Kidney tubule cell (primary cell): ENCODE data around the gene BZW2.

Experiments used
- DNase-seq: peaks from one replicate; pipeline ENCODE4 v3.0.0-alpha.2; 2018; ENCODE audit warnings: low spot score

BZW2 gene

DNA sequence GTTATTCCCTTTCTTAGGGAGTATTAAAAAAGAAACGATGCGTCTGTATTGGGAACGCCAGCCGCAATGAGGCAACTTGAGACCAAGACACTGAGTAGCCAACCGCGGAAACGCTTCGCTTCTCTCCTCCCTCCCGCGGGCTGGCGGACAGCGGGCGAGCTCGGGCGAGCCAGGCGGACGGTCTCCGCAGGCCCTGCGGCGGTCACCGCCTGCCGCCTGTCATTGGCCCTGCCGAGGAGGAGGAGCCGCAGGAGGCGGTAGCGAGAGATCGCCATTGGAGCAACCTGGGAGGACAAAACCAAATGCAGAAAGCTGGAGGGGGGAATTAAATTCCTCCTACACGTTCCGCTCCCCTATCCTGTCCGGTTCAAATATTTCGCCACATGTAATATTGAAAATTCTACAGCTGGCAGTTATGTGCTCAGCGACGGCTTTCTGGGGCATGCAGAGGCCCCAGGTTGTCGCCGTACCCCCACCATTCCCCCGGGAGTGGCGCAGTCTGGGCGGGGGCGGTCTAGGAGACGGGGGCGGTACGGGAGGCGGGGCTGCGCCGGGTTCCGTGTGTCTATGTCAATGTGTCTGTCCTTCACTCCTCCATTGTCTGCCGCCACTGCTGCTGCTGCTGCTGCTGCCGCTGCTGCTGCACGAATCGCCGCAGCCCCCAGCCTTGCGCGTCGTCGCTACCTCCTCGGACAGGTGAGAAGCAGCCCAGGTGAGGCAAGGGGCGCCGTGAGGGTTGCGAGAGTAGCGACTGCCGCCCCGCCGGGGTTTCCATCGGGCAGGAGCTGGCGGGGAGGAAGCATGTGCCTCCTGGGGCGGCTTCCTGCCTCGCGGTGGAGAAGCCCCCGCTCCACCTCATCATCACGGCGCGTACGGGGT, at the start of gene BZW2, which contains the start of gene ANKMY2:
BZW2 (plus strand) TSS at position 589 of the 879 bp plus-strand sequence. CDS start 19,263 bp downstream, outside the sequence.
ANKMY2 (minus strand) TSS at position 162 of the 879 bp plus-strand sequence. CDS start 181 bp downstream, outside the sequence.
- DNase-seq: peak; percentile 98

DNA sequence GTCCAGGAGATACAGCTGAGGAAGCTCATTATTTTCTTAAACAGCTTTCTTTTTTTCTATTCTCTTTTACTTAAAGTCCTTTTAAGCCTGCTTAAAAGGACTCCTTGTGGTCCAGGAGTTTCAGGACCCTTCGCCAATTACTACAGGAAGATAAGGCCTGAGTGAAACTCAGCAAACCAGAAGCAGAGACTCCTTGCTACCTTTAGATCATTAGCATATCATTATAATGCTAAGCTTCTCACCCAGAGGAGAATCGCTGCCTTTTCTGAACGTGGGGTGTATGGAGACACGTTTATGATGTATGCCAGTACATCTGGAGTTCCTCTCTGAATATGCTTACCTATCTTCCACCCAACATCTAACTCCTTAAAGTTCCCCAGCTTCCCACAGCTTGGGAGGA, 48.0 kb upstream of the BZW2 start:
- no peak for DNase-seq

DNA sequence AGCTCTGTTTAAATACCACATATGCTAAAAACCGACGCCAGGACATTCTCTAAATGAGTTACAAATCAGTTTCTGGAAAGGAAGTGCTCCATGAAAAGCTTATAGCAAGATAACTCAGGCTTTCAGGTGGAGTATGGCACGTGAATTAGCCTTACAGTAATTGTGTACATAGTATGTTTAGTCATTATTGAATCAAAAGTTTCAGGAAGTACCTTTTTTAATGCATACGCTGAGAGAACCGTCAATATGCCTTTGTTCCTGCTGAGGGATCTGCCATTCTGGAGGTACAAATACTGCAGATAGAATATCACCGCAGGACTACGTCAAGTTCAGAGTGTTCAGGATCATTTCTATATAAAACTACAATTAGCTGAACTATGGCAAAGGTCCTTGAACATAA, 46.1 kb upstream of the BZW2 start:
- no peak for DNase-seq

DNA sequence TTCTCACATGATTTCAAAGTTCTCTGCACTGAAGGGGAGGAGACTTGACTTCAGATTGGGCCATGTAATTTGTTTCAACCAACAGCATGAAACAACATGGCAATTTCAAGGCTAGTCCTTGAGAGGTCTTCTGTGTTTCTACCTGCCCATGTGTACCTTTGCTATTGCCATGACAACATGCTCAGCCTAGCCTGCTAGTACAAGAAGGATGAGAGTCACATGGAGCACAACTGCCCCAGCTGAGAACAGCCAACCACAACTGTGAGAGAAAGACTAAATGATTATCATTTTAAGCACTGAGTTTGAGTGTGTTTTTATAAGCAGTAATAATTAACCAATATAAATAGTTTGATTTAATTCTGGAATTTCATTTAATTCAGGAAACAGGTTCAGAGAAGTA, 42.3 kb upstream of the BZW2 start:
- DNase-seq: peak; percentile 42

DNA sequence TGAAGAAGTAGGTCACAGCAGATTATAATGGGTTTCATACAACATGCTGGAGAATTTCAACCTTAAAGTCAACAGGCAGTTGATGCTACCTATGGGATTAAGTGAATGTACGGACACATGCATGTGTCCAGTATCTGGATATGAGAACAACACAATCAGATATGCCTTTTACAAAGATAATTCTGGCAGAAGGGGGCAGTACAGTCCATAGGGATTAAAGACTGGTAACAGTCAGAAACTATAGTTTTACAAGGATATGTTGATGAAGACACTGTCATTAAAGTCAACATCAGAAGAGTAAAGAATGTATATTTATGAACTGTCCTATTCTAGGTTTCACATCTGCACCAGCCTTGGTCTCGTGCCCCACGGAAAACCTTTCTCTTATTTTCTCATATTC, 41.9 kb upstream of the BZW2 start:
- DNase-seq: no peak

DNA sequence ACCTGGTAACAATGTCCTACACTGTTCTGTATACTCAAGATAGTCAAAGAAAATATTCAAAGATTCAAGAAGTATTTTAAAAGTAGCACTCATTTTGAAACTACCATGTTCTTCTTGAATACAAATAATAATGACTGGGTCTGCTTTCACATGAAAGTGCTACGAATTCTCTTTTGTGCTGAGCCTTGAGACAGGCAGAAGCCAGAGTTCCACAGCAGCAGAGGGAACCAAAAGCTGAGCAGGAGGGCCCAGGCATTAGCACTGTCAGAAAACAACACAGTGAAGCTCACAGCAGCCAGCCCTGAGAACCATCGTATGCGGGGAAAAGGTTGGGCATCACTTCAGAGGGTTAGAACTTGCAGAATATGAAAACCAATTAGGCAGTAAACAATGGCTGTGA, 39.3 kb upstream of the BZW2 start:
- no peak for DNase-seq

DNA sequence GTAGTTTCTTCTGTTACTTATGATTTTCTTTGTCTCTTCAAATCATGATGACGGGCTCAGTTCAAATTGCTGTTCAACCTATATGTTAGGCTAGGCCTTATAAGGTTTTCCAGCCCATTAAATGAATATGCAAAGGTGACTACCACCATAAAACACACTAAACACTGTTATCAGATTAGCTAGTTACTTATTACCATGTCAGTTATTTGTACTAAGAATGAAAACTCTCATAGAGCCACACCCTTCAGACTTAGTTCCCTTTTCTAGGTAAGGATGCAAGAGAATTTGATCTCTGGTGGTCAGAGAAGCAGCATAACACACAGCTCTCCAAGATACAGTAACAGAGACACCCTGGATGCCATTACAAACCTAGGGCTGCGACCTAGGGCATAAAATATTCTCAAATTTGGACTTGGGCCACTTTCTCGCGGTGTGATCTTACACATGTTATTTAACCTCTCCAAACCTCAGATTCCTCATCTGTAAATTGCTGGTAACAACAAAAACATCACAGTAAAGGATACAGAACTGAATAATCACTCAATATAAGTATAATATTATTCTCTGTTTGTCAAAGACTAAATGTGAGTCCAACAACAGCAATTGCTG, 36.0 kb upstream of the BZW2 start:
- DNase-seq: peak; percentile 23

DNA sequence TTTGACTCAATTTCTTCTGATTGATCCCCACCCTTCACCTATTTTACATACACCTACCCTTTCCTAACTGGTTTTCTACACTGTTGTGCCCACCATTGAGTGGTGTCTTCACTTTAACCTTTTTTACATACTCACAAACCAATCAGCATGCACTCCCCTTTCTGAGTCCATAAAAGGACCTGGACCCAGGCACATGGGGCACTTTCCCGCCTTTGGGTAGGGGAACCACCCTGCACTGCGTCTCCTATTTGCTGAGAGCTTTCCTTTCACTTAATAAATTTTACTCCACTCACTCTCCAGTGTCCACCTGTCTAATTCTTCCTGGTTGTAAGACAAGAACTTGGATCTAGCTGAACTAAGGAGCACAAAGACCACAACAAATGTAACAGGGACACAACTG, 34.3 kb upstream of the BZW2 start:
- no peak for DNase-seq

DNA sequence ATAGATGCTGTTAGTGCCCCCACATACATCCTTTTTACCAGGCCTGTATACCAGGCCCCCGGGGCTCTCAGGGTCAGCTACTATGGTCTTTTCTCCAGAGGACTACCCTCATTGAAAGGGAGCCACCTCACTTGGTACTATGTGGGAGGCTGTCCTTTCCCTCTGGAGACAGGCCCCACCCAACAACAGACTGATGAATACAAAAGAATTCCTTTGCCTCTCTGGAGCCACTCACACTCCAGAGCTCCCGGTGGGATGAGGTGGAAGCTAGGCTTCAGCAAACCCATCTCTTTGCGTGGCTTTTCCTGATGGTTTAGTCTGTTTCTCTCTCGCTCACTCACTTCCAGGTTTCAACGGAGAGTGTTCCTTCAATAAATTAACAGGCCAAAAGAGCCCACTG, 30.8 kb upstream of the BZW2 start:
- no peak for DNase-seq

DNA sequence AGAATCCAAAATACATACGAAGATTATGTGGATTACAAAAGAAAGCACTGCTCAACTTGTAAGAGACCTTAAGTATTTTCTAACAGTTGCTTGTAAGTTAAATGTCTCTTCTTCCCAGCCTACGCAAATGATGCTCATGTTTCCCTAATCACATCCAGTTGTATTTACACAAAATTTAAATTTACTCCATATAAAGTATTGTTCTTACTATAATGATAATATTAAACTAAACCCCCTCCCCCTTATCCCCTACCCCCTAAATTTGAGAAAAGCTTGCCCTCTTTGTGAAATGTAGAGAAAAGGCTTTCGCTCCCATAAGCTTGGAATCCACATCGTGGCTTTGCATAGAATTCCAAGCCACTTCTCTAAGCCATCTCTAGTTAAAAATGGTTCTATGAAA, 29.9 kb upstream of the BZW2 start:
- no peak for DNase-seq

DNA sequence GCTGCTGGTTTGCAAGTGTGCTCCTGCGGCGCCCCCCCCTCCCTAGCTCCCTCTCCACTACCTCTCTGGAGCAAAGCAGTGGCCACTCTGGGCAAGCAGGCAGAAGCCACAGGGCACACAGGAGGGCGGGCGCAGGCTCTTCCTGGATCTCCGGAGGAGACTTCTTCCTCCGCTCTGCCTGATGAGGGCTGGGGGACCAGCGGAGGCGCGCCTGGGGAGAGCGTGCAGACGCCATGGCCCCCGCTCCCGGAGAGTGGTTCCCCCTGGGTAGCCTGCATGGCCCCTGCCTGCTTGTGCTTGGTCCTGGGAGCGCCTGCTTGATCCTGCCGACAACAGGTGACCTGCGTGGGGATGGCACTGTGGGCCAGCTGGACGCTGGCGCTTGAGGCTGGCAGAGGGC, 29.4 kb upstream of the BZW2 start:
- DNase-seq: no peak

DNA sequence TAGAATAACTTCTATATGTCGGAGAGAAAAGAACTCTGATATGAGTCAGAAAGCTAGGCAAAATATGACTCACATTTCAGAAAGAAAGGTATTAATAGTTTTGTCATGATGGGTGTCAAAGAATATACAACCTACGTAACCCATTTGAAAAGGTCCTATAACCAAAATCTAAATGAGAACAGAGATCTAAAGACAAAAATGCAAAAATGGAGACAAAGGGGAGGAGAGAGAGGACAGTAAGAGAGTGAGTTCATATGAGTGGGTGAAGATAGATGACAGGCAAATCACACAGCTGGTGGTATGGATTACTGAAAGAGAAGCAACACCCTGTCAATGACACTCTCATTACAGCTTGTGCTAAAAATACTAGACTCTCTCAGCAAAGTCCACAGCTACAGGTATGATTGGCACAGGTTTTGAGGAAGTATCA, 26.0 kb upstream of the BZW2 start:
- DNase-seq: no peak

DNA sequence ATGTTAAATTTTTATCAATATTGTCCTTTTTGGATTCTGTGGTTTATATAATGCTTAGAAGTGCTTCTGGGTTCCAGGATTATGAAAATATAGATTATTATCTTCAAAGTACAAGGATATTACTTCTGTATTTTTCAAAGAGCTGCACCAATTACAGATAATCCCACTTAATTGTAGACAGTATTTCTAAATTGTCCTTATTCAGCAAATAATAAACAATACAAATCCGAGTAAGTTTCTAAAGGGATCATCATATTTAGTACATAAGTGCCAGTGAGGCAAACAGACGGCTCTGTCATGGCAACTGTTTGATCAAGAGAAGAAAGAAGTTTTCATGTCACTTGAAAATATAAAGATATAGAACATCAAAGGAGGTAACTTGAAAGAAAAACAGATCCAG, 19.6 kb upstream of the BZW2 start:
- no peak for DNase-seq

DNA sequence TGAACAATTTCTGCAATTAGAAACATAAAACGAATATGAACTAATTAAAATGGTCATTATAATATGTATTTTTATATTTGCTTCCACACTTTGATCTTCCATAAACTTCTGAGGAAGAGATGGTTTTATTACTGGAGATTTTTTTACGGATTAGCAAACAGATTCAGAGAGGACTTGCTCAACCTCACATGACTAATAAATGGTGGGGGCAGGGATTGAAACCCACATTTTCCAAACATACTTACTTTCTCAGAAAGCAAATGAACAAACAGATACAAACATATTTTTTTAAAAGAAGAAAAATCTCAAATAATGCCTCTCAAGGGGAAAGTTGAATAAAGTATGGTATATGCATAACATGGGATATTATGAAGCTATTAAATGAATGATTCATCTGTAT, 18.7 kb upstream of the BZW2 start:
- no peak for DNase-seq

DNA sequence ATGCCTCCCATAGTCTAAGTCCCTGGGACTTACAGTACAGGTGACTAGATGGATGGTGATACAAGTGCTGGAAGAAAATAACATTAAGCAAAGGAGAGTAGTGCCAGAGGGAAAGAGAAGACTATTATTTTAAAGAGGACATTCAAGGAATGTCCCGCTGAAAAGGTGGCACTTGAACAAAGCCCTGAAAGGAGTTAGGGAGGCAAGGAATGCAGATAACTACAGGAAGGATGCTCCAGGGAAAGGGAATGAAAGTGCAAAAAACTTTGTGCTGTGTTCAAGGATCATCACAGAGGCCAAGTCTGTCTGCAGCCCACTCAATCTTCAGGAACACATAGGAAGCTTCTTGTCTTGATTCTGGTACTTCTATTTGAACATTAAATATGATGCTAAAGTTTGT, 15.3 kb upstream of the BZW2 start:
- no peak for DNase-seq

DNA sequence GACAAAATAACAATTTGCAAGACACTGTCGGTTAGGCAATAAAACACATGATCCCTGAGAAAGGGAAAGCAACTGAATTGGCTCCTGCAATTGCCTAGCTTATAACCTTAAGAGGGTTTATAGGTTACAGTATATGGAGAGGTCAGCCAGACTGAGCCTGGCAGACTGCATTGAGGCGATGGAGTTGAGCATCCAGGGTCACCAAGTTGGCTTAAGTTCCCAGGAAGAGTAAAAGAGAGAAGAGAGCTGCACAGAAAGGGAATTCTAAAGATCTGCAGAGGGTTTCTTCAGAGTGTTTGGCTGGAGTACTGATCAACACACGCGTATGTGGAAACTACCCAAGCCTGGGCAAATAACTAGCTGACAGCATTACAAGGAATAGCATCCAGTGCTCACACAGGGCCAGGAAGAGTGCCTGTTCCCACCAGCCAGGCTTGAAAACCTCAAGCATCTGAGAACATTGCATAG, 11.7 kb upstream of the BZW2 start:
- DNase-seq: no peak

DNA sequence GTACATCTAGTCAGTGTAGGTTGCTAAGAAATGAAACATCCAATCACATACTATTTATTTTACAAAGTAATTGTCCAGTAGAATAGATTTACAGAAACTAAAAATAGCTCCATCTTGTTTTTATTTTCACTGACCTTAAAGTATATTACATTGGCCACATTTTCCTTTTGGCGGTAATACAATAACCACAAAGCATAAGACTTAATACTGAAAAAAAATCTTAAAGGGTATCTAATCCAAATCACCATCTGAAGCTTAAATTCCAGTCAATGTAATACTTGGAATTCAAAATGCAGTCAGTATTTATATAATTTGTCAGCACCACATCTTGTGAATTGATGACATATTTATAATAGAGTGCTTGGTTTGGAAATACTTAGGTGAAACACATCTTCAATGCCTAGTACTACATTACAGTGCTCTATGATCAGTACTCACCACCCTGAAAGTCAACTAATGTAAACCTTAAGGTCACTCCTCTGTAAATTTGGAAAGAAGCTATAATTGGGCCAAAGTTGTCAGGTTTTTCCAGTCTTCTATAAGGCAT, 9.4 kb upstream of the BZW2 start:
- DNase-seq: no peak

DNA sequence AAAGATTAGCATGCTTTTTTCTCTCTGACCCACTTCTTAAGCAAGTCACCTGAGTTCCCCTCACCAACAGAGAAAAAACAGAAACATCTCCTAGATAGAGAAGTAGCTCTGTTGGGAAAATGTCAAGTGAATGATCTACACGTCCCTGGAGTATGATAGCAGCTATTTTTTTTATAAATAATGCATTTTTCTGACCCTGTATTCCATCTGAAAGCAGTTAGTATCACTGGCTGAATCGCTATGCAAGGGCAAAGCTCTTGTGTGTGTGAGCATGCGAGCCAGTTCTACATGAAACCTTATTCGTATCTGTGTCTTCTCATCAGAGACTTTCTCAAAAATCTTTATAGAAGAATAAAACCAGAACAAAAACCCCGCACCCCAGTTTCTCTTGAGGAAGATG, 8.6 kb upstream of the BZW2 start:
- DNase-seq: no peak

DNA sequence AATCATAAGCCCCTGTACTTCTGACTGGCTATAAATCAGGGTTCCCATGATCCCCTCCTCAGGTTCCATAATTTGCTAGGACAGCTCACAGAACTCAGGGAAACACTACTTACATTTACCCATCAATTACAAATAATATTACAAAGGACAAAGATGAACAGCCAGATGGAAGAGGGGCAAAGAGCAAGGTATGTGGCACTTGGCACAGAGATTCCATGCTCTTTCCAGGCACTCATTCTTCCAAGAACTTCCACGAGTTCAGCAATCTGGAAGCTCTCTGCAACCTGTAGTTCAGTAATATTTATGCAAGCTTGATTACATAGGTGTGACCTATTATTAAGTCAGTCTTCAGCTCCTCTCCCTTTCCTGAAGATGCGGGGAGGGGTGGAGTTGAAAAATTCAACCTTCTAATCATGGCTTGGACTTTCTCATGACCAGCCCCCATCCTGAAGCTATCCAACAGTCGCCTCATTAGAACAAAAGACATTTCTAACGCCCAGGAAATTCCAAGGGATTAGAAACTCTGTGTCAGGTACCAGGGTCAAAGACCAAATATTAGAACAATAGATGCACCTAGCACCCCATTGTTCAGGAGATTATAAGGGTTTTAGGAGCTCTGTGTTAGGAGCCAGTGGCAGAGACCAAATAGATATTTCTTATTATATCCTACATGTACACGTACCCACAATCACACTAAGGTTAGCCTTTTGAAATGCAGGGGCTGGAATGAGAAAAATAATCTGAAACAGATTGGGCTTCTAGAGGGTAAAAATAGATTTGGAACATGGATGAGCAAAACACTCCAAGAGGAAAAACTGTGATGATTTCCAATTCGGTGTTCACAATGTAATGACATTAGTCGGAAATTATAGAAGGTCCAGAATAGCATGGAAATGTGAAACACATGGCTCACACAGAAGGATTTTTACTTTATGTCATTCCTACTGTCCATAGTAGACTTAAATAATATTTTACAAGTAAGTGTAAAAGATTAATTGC, 7.4 kb upstream of the BZW2 start:
- no peak for DNase-seq

DNA sequence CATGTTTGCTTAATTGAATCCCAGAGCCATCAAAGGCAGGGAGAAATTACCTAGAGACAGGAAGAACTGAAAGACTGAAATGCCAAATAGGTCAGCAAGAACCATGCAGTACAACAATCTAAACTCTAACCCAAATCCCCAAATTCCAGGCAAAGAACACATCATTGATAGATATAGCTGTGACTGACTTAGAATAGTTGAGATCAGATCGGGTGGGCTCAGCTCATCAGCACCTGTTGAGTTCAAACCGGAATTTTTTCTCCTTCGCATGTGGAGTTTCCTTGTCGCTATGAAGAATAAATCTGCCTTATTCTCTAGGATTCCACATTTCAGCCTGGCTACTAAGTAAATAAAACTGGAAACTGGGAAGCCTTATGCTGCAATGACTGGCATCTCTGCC, 1.8 kb upstream of the BZW2 start:
- DNase-seq: no peak

DNA sequence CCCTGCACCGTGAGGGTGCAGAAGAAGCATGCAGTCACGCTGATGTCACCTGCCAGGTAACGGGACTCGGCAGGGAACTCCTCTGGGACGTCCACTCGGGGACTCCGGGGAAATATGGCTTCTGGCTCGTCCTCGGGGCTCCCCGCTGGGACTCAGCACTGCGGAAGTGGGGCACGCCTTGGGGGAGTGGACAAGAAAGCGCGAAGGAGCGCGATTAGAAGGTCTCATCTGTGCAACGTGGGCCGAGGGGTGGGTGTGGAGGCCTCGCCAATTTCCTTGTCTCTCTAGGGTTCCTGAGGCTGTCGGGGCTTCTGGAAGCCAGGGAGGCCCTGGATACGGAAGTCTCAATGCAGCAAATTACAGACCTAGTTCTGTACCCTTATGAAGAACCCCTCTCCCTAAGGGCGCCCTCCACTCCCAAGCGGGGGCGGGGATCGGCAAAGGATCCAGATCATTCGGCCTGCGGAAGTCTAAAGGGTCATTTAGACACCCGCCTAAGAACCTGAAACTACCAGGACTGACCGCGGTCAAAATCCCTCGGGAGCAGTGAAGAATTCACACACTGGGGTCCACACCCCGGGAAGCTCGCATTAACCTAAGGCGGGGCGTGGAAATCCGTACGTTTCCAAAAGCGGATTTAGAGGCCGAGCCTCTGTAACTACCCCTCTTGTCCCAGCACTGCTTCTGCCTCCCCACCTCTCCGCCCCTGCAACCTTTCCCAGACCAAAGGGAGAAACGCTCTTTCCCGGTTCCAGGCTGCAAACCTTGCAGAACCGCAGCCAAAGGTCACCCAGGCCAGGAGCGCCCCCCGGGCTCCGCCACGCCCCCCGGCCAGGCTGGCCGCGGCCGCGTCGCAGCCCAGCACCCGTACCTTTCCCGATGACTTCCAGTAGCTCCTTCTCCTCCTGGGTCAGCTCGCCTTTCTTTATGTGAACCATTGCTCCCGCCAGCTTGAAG, 1.1 kb upstream of the BZW2 start:
- DNase-seq: peak; percentile 60
